SK-N-SH (cell line): Measurements from ENCODE around the gene TRAK1.

Experiments used
- EP300 ChIP-seq, 2 experiments: IDR thresholded peaks; 2 replicates each; pipeline versions ENCODE4 v1.4.0 to v1.6.1; 2012; ENCODE audit warnings: borderline replicate concordance in 1 of 2, low read depth in 1 of 2, low read length in 1 of 2
- EZH2phosphoT487 ChIP-seq: fragments of 200-600 bp; sonication (generic); IDR thresholded peaks from 2 replicates; pipeline ENCODE4 v1.6.1; 2017; ENCODE audit warnings: low read depth, mixed run types, mild to moderate bottlenecking, antibody characterized with exemption, moderate library complexity, borderline replicate concordance
- RAD21 ChIP-seq: IDR thresholded peaks from 2 replicates; pipeline ENCODE4 v1.6.1; 2012; ENCODE audit warnings: mild to moderate bottlenecking, low read length
- RCOR1 ChIP-seq: fragments of 150-350 bp; IDR thresholded peaks from 2 replicates; pipeline ENCODE4 v1.6.1; 2017; ENCODE audit warnings: antibody characterized with exemption, low read length
- RFX5 ChIP-seq: IDR thresholded peaks from 2 replicates; pipeline ENCODE4 v1.6.1; 2012; ENCODE audit warnings: mild to moderate bottlenecking, improper control_type of control experiment, low read length
- RXRA ChIP-seq: IDR thresholded peaks from 2 replicates; pipeline ENCODE4 v1.4.0; 2012; ENCODE audit warnings: low read depth, mild to moderate bottlenecking, borderline replicate concordance
- TAF1 ChIP-seq: IDR thresholded peaks from 2 replicates; pipeline ENCODE4 v1.6.1; 2012; ENCODE audit warnings: low read depth, mild to moderate bottlenecking, low read length, moderate library complexity, borderline replicate concordance
- TF ChIP-seq, protein P1 (sequence below): fragments of 150-350 bp; IDR thresholded peaks from 2 replicates; pipeline ENCODE4 v1.6.1; 2017; ENCODE audit warnings: antibody characterized with exemption, low read length, low read depth, borderline replicate concordance
- TF ChIP-seq, protein P2 (sequence below): fragments of 200-600 bp; sonication (generic); IDR thresholded peaks from 2 replicates; pipeline ENCODE4 v1.6.1; 2017; ENCODE audit warnings: antibody characterized with exemption, mild to moderate bottlenecking, moderate library complexity
- TF ChIP-seq, protein P3 (sequence below): IDR thresholded peaks from 2 replicates; pipeline ENCODE4 v1.4.0; 2012; ENCODE audit warnings: low read depth, borderline replicate concordance

DNA sequence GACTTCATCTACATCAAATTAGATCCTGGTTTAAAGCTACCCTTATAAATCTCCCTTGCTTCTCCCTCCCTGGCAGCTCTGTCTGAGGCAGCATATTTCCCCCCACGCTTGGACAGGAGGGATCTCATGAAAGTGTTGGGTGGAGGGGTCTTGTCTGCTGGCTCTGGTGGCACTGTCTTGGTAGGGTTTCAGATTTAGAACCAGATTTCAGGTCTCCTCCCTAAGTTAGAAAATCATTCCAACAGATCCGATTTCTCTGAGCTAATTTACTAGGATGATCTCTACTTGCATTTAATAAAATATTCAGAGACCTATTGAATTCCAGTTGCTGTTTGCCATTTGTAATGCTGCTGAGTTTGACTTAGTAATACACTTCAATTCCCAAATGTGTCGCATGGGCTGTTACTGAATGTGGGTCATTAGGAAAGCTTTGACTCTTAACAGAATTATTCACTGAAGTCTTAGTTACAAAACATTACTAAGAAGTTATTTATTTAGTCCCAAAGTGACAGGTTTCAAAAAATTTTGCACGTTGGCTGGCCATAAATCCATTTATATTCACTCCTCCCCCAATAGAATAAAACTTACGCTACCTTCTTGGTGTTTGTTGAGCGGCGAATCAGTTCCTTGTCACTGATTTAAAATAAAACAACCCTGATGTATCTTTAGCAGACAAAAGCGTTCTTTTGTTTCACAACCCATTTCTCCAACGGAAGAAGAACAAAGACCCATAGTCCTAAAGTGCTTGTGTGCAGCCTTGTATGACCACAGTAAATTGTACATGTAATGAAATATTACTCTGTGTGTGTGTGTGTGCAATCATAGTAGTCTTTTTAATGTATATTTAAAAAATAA lies 84.5 kb downstream of the TRAK1 start:
- TF ChIP-seq, protein P1, sequence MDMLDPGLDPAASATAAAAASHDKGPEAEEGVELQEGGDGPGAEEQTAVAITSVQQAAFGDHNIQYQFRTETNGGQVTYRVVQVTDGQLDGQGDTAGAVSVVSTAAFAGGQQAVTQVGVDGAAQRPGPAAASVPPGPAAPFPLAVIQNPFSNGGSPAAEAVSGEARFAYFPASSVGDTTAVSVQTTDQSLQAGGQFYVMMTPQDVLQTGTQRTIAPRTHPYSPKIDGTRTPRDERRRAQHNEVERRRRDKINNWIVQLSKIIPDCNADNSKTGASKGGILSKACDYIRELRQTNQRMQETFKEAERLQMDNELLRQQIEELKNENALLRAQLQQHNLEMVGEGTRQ, result no peak
- no peak for TF ChIP-seq EZH2phosphoT487
- TF ChIP-seq, protein P2, sequence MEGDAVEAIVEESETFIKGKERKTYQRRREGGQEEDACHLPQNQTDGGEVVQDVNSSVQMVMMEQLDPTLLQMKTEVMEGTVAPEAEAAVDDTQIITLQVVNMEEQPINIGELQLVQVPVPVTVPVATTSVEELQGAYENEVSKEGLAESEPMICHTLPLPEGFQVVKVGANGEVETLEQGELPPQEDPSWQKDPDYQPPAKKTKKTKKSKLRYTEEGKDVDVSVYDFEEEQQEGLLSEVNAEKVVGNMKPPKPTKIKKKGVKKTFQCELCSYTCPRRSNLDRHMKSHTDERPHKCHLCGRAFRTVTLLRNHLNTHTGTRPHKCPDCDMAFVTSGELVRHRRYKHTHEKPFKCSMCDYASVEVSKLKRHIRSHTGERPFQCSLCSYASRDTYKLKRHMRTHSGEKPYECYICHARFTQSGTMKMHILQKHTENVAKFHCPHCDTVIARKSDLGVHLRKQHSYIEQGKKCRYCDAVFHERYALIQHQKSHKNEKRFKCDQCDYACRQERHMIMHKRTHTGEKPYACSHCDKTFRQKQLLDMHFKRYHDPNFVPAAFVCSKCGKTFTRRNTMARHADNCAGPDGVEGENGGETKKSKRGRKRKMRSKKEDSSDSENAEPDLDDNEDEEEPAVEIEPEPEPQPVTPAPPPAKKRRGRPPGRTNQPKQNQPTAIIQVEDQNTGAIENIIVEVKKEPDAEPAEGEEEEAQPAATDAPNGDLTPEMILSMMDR, result no peak
- no peak for TF ChIP-seq RFX5
- TF ChIP-seq TAF1, result no peak
- no peak for TF ChIP-seq EP300 (IDR thresholded peaks at IDR 0.05; ENCODE audit: borderline replicate concordance in 1 of 2, low read depth in 1 of 2, low read length in 1 of 2)
- no peak for TF ChIP-seq RXRA
- TF ChIP-seq, protein P3, sequence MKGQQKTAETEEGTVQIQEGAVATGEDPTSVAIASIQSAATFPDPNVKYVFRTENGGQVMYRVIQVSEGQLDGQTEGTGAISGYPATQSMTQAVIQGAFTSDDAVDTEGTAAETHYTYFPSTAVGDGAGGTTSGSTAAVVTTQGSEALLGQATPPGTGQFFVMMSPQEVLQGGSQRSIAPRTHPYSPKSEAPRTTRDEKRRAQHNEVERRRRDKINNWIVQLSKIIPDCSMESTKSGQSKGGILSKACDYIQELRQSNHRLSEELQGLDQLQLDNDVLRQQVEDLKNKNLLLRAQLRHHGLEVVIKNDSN, result no peak
- no peak for TF ChIP-seq RCOR1
- TF ChIP-seq RAD21, result no peak
